ENCODE measurements around the gene FAM98A.

Gene FAM98A

DNA sequence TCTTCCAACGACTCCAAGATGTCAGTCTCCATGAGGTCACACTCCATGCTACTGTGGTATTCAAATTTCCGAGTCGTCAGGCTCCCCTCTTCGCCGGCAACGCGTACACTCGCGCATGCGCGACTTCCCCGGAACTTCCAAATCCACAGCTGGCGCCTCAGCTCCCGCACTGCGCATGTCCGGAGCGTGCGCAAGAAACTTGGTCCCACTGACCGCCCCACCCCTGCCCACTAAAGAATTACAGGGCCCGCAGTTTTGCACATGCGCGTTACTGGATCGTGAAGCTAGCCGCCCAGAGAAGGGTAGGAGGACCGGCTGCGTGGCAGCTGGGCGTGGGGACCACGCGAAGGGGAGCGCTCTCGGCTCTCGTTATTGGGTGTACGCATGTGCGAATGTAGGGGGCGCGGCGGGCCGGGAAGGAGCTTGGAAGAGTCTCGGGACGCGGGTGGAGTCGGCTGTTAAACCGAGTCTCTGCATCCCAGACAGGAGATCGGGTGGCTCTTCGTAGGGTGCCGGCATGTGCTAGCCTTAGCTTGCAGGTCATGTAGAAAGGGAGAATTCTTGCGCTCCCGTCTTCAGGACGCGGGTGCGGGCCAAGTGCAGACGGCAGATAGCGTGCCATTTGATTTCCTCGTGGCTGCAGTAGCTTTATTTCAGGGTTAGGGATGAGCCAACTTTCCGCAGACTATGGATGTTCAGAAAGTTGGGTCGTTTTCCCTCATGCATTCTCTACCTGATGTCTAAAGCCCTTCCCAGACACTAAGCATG is at the start of gene FAM98A:
TSS of gene FAM98A (minus strand) at position 125 of the 768 bp plus-strand sequence. CDS start at position 47, 78 bp downstream.
- peak; percentile 94 for ATAC-seq

DNA sequence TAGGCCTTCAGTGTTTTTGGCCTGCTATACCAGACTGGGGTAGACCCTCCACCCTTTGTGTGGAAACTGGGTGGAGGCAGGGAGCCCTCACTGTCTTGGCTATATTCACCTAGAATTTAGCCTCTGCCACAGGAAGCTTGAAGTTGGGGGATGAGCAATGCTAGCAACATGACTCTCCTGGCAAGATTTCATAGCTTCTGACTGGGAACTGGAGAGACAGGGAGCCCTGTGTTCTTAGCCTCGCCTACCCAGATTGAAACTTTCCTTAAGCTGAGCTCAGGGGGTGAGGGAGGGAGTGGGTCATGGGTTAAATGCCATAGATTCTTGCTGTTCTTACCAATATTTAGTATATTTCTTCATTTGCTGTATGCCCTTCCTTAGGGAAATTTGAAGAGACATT is 46.8 kb upstream of the FAM98A start:
- no peaks in the 10 kb centered on the region for H3K36me3 Mint-ChIP-seq
- no peak overlapping the region for H3K4me3 Mint-ChIP-seq
- DNase-seq (ENCODE audit: low spot score in 2 of 2) (no peak), ATAC-seq (no peak)
- no peak overlapping the region for H3K27ac Mint-ChIP-seq
- peaks cover 4% of the 10 kb centered on the region for H3K9me3 Mint-ChIP-seq
- no peaks in the 10 kb centered on the region for H3K4me1 Mint-ChIP-seq

More for the DNA sequence above, at the start of gene FAM98A:
- H3K36me3 Mint-ChIP-seq = peaks cover 28% of the 10 kb centered on the region
- H3K4me1 Mint-ChIP-seq = peaks cover 15% of the 10 kb centered on the region
- H3K27ac Mint-ChIP-seq = peak within 1 kb of the TSS; percentile 96
- DNase-seq (ENCODE audit: low spot score in 2 of 2) = peak; percentile 96 to 99
- H3K4me3 Mint-ChIP-seq = peak within 1 kb of the TSS; percentile 97
- H3K9me3 Mint-ChIP-seq = no peaks in the 10 kb centered on the region

DNA sequence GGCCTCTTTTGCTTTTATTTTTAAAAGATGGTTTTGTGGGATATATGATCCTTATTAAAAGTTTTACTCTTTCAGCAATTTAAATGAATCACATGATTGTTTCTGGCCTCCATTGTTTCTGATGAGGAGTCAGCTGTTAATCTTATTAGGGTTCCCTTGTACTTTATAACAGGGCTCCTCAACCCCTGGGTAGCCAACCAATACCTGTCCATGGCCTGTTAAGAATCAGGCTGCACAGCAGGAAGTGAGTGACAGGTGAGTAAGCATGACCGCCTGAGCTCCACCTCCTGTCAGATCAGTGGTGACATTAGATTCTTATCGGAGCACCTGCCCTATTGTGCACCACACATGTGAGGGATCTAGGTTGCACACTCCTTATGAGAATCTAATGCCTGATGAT is 45.1 kb upstream of the FAM98A start:
- H3K4me3 Mint-ChIP-seq = no peak overlapping the region
- no peak for ATAC-seq

DNA sequence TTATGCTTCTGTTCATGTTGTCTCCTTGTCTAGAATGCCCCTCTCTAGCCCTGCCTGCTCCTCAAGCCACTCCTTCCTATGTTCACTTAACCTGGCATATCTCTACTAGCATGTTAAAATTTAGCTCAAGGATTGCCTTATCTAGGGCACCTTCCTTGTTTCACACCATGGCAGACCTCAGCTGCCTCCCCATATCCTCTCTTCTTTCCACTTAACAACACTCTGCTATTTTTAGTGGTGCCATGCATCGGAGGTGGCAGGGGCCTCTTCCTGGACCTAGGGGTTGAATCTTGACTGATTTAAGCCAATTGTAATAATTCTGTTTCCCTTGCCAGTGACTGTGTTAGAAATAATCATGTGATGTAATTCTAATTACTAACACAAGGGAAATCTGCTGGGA is 36.9 kb upstream of the FAM98A start:
- no peak overlapping the region for H3K4me3 Mint-ChIP-seq
- H3K36me3 Mint-ChIP-seq = no peaks in the 10 kb centered on the region
- DNase-seq (ENCODE audit: low spot score in 2 of 2) = no peak
- H3K27ac Mint-ChIP-seq = no peak overlapping the region
- no peaks in the 10 kb centered on the region for H3K4me1 Mint-ChIP-seq
- H3K9me3 Mint-ChIP-seq = no peaks in the 10 kb centered on the region
- ATAC-seq = no peak

More for the DNA sequence above, 45.1 kb upstream of the FAM98A start:
- DNase-seq (ENCODE audit: low spot score in 2 of 2) = no peak
- Mint-ChIP-seq H3K27ac (no peak overlapping the region), H3K4me1 (no peaks in the 10 kb centered on the region), H3K36me3 (no peaks in the 10 kb centered on the region), H3K9me3 (peaks cover 4% of the 10 kb centered on the region)

DNA sequence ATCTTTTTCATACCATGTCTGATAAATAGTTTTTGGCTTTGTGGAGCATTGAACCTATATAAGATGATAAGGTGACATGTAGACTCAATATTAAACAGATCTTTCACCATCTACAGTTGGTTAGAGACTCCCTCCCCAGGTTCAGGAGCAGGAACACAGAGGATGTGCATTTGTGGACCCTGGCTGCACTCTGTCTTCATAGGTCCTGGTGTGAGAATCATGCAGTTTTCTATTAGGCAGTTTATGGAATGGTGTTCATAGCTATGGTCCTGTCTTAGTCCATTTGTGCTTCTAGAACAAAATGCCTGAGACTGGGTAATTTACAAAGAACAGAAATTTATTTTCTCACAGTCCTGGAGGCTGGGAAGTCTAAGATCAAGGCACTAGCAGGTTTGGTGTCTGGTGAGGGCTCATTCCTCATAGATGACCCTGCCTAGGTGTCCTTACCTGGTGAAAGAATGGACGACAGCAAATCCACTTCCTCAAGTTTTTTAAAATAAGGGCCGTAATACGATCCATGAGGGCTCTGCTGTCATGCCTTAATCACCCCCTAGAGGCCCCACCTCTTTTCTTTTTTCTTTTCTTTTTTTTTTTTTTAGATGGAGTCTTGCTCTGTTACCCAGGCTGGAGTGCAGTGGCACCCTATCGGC is 35.3 kb upstream of the FAM98A start:
- no peaks in the 10 kb centered on the region for H3K9me3 Mint-ChIP-seq
- no peaks in the 10 kb centered on the region for H3K36me3 Mint-ChIP-seq
- no peak overlapping the region for H3K27ac Mint-ChIP-seq
- DNase-seq (ENCODE audit: low spot score in 2 of 2) (no peak), ATAC-seq (no peak)
- H3K4me3 Mint-ChIP-seq = no peak overlapping the region
- H3K4me1 Mint-ChIP-seq = no peaks in the 10 kb centered on the region

DNA sequence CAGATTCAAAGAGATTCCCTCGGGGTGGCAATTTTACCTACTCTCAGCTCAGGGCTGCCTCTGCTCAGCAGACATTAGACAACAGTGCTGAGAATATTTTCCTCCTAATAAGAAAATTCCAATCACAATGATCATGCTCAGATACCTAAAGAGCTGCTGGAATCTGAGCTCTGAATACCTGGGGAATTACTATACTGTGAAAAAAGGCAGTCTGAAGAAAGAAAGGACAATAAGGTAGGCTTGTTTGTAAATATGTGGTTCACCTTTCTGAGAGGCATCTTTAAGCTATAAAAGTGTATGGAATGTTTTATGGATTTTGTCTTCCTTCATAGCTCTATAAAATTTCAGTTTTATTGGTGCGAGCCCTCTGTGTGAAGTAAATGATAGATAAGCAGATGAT is 34.2 kb upstream of the FAM98A start:
- Mint-ChIP-seq H3K27ac (no peak overlapping the region), H3K4me1 (no peaks in the 10 kb centered on the region), H3K9me3 (no peaks in the 10 kb centered on the region), H3K36me3 (no peaks in the 10 kb centered on the region), H3K4me3 (no peak overlapping the region)
- DNase-seq (ENCODE audit: low spot score in 2 of 2) (no peak), ATAC-seq (no peak)

DNA sequence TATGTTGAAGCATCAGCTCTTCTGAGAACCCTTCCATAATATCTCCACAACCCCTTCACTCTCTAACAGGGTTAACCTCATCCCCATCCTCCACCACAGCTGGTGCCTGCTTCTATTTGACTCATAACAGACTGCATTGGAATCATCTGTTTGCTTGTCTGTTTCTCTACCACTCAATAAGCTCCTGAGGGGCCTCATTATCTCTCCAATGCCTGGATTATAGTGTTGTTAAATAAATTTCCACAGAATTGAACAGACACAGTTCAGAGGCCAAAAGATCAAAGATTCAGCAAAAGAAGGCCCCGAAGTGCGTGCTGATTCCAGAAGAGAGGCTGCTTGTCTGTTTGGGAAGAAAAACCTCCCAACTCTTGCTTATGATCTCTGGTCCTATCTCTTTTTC is 33.7 kb upstream of the FAM98A start:
- Mint-ChIP-seq H3K9me3 (no peaks in the 10 kb centered on the region), H3K4me3 (no peak overlapping the region), H3K36me3 (no peaks in the 10 kb centered on the region), H3K4me1 (no peaks in the 10 kb centered on the region), H3K27ac (no peak overlapping the region)
- DNase-seq (ENCODE audit: low spot score in 2 of 2) (no peak), ATAC-seq (no peak)

DNA sequence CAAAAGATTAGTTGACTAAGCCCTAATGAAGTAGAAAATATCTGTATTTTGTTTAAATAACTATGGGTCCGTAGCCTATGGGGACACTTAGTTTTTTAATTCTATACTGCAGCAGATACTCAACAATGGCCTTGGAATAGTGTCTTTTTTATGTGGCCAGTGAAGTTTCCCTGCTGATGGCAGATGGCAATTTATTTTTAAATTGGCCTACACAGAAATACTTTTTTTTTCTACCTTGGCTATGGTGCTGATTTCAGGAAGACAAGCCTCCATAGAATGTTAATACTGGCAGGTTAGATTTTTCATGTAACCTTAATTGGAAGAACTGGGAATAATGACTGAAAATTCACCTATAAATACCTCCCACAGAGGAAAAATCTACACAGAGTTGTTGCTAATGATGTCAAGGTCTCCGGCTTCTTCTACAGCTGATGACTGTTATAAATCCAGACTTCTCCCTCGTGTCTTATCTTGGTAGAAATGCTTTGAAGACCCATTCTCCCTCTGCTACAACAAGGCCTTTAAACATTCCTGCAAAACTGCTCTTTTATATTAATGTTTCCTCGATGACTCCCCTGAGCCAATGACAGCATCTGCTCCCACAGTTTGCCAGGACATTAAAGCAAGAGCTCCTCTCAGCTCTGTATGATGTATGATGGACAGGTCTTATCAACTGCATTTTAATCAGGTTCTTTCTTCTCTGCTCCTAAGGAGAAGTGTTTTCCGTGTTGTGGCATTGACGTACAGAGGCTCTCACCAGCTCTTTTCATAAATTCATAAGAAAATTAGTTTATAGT is 29.1 kb upstream of the FAM98A start:
- ATAC-seq (no peak), DNase-seq (ENCODE audit: low spot score in 2 of 2) (no peak)
- no peak overlapping the region for H3K4me3 Mint-ChIP-seq
- H3K4me1 Mint-ChIP-seq = no peaks in the 10 kb centered on the region
- H3K36me3 Mint-ChIP-seq = no peaks in the 10 kb centered on the region
- no peak overlapping the region for H3K27ac Mint-ChIP-seq
- H3K9me3 Mint-ChIP-seq = no peaks in the 10 kb centered on the region

DNA sequence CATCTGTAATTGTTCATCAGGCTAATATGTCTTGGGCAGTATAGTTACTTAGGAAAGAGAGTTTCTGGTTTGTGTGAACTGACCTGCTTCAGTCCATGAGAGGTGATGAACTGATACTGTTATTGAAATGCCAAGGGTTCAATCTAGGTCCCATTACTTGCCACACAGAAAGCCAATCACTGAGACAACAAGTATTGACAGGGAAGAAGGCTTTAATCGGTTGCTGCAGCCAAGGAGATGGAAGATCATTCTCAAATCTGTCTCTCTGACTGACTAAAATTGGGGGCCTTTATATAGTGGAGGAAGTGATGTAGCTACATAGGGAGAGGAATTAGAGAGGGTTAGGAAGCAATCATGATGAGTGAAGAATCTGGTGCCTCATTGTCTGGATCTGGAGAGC is 19.9 kb upstream of the FAM98A start:
- DNase-seq (ENCODE audit: low spot score in 2 of 2) (no peak), ATAC-seq (no peak)
- Mint-ChIP-seq H3K9me3 (peaks cover 9% of the 10 kb centered on the region), H3K36me3 (no peaks in the 10 kb centered on the region), H3K4me3 (no peak overlapping the region), H3K27ac (no peak overlapping the region), H3K4me1 (no peaks in the 10 kb centered on the region)

DNA sequence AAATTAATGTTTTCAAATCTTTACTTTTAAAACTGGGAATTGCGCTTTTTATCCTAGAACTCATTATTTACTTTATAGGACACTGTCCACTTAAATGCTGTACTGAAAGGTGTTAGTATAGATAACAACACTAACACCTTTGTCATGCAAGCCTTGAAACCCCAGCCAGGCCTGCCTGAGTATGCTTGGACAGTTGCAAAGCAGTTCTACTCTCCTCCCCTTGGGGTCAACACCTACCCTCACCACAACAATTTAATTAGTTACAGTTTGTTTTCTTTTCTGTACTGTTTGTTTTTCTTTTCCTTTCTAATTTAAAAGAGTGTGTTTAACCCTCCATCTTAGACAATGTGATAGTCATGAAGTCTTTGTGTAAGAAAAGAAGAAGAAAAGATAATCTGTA is 18.9 kb upstream of the FAM98A start:
- Mint-ChIP-seq H3K27ac (no peak overlapping the region), H3K4me1 (no peaks in the 10 kb centered on the region), H3K4me3 (no peak overlapping the region), H3K36me3 (no peaks in the 10 kb centered on the region), H3K9me3 (peaks cover 9% of the 10 kb centered on the region)
- ATAC-seq (no peak), DNase-seq (ENCODE audit: low spot score in 2 of 2) (no peak)

DNA sequence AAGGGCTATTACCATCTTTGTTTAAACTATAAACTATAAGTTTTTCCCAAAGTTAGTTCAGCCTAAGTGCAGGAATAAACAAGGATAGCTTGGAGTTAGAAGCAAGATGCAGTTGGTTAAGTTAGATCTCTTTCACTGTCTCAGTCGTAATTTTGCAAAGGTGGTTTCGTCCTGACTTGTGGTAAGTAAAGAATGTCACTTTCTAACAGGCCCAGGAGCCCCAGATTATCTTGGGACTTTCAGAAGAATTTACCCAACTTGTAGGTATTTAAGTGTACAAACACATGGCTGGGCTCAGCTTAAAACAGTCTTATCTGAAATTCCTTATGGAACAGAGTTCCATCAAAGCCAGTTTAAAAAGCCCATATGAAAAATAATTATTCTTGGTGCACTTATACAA is 18.3 kb upstream of the FAM98A start:
- no peak for ATAC-seq
- H3K4me3 Mint-ChIP-seq = no peak overlapping the region
- DNase-seq (ENCODE audit: low spot score in 2 of 2) = no peak
- peaks cover 9% of the 10 kb centered on the region for H3K9me3 Mint-ChIP-seq
- no peaks in the 10 kb centered on the region for H3K36me3 Mint-ChIP-seq
- H3K27ac Mint-ChIP-seq = no peak overlapping the region
- H3K4me1 Mint-ChIP-seq = no peaks in the 10 kb centered on the region

DNA sequence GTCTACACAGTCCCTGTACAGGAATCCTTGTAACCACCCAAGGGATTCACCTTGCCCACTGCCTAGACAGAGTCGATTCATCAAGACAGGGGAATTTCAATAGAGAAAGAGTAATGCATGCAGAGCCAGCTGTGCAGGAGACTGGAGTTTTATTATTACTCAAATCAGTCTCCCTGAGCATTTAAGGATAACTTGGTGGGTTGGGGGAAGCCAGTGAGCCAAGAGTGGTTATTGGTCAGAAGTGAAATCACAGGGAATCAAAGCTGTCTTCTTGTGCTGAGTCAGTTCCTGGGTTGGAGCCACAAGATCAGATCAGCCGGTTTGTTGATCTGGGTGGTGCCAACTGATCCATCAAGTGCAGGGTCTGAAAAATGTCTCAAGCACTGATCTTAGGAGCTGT is 17.8 kb upstream of the FAM98A start:
- DNase-seq (ENCODE audit: low spot score in 2 of 2) = peak in 1 of 2 donors; percentile 23
- Mint-ChIP-seq H3K4me3 (no peak overlapping the region), H3K4me1 (no peaks in the 10 kb centered on the region), H3K9me3 (peaks cover 9% of the 10 kb centered on the region), H3K27ac (no peak overlapping the region), H3K36me3 (no peaks in the 10 kb centered on the region)
- no peak for ATAC-seq

DNA sequence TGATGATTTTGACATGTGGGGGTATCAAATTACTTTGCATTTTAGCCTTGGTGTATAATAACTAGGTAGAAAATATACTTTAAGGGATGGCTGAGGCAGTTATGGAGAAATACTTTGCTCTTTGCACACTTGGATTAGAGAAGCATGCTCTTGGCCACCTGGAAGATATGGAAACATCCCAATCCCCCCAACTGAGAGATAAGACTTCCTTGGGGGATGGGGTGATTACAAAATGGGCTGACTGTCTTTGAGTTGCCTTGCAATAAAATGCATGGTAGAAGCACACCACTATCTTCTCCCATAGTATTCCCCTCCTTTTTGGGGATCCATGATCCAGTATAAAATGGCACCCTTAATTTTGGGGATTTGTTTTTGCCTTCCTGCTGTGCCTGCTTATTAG is 15.1 kb upstream of the FAM98A start:
- Mint-ChIP-seq H3K4me3 (no peak overlapping the region), H3K36me3 (no peaks in the 10 kb centered on the region), H3K9me3 (peaks cover 8% of the 10 kb centered on the region), H3K4me1 (no peaks in the 10 kb centered on the region), H3K27ac (no peak overlapping the region)
- no peak for DNase-seq (ENCODE audit: low spot score in 2 of 2)
- no peak for ATAC-seq

DNA sequence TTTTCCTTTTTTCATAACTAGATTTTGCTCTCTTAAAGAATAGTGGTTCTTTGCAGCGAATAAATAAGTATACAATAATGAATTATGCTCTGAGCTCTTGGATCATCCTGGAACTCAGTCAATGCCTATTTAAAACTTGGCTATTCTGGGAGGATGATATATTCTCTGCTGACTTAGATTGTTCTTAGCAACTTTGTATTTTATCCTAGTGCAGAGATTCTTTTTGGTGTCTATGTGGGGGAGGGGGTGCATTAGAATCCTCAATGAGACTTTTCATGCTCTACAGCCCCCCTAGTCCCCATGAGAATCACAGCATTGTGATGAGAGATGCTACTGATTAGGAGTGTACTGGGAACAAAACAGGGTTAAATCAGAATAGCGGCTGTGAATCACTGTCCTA is 8.8 kb upstream of the FAM98A start:
- H3K4me1 Mint-ChIP-seq = no peaks in the 10 kb centered on the region
- H3K4me3 Mint-ChIP-seq = no peak overlapping the region
- H3K27ac Mint-ChIP-seq = no peak overlapping the region
- ATAC-seq (no peak), DNase-seq (ENCODE audit: low spot score in 2 of 2) (no peak)
- H3K9me3 Mint-ChIP-seq = no peaks in the 10 kb centered on the region
- no peaks in the 10 kb centered on the region for H3K36me3 Mint-ChIP-seq

DNA sequence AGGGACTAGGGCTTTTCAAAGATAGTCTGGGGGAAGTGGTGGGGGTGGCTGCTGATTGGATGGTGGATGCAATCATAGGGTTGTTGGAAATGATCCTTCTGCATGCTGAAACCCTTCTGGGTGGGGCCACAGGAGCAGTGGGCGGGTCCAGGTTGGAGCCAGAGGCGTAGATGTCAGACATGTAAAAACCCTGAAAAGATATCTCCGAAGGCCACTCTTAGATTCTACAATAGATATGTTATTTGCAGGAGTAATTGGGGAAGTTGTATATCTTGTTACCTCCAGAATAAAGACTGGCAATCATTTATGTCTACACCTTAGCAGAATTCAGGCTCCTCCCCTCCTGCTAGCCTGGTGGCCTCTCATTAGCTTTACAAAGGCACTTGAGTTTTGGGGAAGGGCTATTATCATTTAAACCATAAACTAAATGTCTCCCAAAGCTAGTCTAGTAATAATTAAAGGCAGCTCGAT is 8.2 kb upstream of the FAM98A start:
- Mint-ChIP-seq H3K36me3 (no peaks in the 10 kb centered on the region), H3K27ac (no peak overlapping the region), H3K4me3 (no peak overlapping the region), H3K9me3 (no peaks in the 10 kb centered on the region), H3K4me1 (no peaks in the 10 kb centered on the region)
- no peak for ATAC-seq
- peak in 1 of 2 donors; percentile 20 for DNase-seq (ENCODE audit: low spot score in 2 of 2)

Measured in stimulated activated effector memory CD8-positive, alpha-beta T cell treated with anti-CD3 and anti-CD28 coated beads, Interleukin-12 subunit alpha, Interleukin-12 subunit beta, amount 100 ng/mL, for 72 hours (primary cell).